Measurements from ENCODE around the gene DNASE2.
"Not testable (repeated sequence)": the region's sequence is repeated elsewhere in the genome, so short reads cannot be mapped to it uniquely, and the experiment has no call there.

DNASE2 gene

DNA sequence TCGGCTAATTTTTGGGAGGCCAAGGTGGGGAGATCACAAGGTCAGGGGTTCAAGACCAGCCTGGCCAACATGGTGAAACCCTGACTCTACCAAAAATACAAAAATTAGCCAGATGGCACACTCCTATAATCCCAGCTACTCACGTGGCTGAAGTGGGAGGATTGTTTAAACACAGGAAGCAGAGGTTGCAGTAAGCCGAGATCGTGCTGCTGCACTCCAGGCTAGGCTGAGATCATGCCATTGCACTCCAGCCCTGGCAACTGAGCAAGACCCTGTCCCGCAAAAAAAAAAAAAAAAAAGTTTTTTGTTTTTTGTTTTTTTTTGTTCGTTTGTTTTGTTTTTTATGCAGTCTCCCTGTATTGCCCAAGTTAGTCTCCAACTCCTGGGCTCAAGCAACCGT lies 21.7 kb downstream of the DNASE2 start:
- DNase-seq, result no peak

DNA sequence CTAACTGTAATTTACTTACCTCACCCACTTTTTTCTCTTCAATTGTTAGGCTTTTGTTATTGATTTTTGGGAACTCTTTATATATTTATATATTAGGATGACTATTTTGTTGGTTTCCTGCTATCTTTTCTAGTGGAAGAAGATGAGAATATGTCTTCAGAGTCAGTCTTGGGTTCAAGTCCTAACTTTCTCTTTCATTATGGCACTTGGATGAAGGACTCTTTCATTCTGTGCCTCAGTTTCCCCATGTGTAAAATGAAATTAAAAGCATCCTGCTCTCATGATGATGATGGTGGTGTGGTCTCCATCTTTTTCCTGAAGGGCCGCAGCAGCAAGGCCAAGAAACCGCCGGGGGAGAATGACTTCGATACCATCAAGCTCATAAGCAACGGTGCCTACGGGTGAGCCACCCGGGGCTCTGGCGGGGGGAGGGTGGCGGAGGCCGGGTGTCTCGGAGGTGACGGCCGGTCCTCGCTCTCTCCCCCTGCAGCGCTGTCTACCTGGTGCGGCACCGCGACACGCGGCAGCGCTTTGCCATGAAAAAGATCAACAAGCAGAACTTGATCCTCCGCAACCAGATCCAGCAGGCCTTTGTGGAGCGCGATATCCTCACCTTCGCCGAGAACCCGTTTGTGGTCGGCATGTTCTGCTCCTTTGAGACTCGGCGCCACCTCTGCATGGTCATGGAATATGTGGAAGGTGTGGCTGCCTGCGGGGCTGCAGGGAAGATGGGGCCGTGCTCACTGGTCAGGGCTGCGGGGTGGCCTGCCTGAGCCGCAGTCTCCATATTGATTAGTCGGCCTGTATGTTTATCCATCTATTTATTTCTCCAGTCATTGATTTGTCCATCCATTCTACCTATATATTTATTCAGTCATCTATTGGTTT lies 23.0 kb downstream of the DNASE2 start:
- DNase-seq, result no peak

DNA sequence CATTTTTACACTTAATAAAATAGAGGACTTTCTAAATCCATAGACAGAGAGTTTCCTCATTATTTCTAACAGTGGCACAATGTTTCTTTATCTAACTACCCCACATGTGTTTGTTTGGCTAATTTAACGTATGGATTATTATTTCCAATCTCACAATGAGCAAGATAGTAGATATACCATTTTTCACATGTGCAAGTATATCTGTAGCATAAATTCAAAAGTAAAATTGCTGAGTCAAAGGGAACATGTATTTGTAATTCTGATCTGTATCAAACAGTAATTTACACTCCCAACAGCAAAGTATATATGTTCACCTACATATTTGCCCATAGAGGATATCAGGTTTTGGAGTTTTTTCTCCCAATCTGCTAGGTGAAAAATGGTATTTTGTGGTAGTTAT lies 24.6 kb downstream of the DNASE2 start:
- DNase-seq, result no peak

DNA sequence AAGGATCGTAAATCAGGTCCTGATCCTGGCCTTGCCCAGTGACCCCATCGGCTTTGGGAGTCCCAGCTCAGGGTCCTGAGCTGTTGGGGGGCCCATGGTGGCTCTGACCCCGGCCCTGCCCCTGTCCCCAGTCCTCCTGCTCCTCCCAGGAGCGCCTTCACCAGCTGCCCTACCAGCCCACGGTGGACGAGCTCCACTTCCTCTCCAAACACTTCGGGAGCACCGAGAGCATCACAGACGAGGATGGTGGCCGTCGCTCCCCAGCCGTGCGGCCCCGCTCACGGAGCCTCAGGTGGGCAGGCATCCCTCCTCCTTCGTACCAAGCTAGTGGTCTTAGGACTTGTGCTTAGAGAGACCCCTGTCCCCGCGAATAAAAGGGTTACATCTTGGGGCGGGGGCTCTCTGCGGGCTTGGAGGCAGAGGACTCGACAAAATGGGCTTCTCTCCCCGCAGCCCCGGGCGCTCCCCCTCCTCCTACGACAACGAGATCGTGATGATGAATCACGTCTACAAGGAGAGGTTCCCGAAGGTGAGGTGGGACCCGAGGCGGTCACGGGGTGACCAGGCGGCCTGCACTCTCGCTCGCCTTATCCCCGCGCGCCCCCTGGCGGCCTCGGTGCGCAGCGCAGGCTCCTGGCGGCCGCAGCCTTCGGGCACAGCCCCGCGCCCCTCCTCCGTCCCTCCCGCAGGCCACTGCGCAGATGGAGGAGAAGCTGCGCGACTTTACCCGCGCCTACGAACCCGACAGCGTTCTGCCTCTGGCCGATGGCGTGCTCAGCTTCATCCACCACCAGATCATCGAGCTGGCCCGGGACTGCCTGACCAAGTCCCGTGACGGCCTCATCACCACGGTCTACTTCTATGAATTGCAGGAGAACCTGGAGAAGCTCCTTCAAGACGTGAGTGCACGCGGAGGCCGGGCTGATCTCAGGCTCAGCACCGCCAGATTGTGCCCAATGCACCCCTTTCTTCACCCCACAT lies 33.8 kb downstream of the DNASE2 start:
- DNase-seq, result peak; percentile 60

DNA sequence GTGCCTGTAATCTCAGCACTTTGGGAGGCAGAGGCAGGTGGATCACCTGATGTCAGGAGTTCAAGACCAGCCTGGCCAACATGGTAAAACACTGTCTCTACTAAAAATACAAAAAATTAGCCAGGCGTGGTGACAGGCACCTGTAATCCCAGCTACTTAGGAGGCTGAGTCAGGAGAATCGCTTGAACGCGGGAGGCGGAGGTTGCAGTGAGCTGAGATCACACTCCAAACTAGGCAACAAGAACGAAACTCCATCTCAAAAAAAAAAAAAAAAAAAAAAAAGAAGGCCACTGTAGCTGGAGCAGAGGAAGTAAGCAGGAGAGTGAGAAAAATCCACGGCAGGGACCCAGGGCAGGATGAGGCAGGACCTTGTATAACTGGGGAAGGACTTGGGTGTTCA lies 34.6 kb downstream of the DNASE2 start:
- not testable (repeated sequence) for DNase-seq

DNA sequence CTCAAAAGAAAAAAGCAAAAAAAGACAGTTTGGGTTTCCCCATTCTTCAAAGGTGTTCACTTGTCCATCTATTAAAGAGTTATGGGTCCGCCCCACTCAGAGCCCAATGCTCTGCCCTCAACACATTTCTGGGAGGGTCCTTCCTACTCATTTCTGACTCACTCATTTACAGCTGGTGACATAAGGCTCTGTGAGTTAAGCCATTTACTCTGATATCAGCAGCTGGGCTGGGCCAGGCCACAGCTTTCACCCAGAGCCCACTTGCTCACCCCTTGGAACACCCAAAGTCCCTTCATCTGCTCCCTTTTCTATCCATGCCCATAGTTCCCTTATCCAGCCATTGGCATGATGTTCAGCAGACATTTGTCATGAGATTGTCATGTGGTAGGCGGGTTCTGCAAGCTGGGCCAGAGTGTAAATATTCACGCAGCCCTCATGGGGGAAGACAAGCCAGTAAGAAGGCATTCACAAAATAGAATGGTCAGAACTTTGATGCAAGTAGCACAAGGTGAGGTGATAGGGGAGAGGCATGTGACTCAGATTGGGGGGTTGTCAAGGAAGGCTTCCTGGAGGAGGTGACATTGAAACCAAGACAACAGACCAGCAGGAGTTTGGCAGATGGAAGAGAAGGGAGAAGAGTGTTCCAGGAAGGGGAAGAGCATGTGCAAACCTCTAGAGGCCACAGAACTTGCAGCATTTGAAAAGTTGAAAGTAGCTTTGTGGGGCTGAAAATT lies 37.1 kb downstream of the DNASE2 start:
- DNase-seq, result no peak

DNA sequence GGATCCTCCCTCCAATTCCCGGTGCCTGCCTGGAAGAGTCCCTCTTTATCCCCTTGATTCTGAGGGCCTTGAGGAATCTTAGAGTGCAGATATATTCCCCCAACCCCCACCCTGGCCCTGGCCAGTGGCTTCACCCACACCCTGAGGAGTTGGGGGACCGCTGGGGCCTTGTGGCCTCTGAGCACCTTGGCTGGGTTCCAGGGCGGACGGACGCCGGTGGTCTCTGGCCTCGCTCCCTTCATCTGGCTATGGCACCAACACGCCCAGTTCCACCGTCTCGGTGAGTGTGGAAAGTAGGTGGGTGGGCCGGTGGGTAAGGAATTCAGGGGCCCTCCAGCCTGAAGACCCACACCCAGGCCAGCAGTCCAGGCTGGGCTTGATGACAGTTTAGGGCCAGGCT lies 37.9 kb downstream of the DNASE2 start:
- DNase-seq, result no peak

DNA sequence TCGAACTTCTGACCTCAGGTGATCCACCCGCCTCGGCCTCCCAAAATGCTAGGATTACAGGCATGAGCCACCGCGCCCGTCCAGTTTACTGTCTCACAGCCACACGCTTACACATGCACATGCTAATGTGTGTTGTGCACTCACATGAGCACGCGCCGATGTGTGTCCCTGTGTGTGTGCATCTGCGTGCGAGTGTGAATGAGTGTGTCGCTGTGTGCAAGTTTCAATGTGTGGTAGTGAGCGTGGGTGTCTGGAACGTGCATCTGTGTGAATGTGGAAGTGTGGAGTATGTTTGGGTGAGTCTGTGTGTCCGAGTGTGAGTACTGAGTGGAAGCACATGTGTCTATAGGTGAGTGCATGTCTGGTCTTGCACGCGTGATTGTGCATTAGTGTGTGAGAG lies 38.7 kb downstream of the DNASE2 start:
- no peak for DNase-seq

DNA sequence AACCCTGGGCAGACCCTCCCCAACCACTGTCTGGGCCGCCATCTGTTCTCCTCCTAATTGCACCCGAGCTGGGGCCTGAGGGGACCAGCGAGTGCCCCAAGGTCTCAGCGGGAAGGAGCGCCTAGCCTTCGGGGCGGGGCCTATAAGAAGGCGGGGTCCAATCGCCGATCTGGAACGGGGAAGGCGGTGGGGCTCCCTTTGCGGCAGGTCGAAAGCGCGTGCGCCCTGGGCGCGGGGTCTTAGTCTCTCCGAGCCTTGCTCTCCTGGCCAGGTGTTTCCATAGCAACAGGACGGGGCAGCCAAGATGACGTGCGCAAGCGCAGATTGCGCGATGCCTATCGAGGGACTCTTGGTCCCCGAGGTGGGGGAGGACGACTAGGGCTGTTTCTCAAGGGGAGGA lies 40.2 kb downstream of the DNASE2 start:
- peak; percentile 80 for DNase-seq

DNA sequence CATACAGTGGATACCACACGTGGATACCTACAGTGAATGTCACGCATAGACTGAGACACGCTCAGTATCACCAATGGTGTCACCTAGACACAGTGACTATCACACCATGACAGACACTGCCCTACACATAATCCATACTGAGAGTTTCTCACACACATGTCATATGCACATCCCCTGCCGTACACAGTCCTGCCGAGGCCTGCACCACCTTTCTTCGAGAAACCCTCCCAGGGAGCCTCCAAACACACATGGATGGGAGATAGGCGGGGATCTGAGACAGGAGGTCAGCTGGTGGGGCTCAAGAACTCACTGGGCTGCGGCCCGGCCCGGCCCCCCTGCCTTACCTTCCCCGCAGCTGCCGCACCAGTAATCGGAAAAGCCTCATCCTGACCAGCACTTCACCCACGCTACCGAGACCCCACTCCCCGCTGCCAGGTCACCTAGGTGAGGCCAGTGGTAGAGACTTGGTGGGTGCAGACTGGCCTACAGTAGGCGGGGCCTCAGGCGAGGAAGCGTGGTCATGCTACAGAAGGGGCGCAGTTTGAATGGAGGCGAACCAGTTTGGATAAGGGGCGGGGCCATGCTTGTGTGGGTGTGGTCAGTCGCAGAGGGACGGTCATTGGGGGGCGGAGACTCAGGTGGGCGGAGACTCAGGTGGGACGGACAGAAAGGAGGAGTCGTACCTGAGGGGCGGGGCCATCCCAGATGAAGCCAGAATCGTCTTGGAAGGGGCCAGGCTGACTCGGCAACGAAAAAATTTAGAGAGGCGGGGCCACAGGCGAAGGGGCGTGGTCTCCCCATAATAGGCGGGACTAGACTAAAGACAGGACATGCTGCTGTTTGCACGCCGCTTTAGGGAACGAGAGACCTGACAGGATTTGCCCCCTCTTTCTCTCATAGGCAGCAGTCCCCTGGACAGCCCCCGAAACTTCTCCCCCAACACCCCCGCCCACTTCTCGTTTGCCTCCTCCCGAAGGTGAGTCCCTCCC lies 40.9 kb downstream of the DNASE2 start:
- peak; percentile 37 for DNase-seq

DNA sequence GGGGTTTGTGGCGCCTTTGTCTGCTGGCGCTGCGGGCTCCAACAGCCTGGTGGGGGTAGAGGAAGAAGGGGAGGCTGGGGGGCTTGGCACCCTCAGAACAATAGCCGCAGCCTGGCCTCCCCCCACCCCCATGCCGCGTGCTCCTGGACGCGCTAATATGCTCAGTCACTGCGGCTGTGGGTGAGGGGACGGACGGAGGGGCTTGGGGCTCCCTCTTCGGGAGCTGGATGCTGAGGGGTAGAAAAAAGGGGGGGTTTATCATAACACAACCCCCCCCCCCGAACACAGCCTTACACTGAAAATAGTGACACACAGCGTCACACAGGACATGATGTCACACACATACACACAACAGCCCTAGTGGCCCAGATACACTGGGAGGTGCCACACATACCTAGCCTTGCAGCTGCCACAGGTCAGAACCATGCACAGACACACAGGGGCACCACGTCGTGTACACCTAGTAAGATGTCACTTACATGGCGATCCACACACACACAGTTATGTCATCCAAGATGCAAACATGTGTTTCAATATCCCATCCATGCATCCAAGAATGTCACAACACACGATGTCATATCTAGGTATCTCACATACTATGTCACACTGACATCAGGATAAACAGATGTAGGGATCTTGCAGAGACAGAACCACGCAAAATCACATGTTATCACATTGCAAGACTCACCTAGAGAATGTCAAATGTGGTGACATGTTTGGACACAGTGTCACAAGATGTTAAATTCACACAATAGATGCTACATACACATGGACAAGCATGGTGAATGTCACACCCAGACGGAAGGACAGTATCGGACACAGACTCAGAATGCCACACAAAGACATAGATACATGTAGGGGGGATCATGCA lies 42.1 kb downstream of the DNASE2 start:
- no peak for DNase-seq

DNA sequence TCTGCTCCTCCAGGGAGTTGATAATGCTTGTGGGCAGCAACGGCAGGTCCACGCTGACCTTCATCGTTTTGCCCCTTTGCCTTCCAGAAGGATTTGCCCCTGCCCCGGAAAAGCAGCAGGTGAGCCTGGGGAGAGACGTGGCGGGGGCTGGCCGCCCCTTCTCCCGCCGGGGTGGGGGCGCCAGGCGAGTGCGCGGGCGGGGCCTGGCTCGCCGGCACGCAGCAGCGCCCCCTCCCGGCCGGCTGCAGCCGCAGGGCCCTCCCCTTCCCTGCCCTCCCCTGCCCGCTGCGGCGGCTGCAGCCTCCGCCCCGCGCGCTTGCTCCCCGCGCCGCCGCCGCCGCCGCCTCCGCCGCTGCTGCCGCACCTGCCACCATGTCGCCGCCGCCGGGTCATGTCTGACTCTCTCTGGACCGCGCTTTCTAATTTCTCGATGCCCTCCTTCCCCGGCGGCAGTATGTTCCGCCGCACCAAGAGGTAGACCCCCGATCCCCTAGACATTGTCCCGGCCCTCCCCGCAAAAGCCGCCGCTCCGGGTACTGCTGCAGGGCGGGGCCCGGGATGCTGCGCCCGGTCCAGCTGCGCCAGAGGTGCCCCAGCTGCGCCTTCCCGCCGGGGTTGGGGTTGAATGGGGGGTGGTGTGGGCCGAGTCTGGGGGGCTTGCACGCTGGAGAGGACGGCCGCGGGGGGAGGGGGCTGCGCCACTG lies 42.9 kb downstream of the DNASE2 start, which contains the start of gene MAST1:
Gene MAST1, plus strand, starts transcription at position 334 of the 704 bp plus-strand sequence. Its CDS starts 58 bp downstream, at position 392.
- DNase-seq, result peak; percentile 10

DNA sequence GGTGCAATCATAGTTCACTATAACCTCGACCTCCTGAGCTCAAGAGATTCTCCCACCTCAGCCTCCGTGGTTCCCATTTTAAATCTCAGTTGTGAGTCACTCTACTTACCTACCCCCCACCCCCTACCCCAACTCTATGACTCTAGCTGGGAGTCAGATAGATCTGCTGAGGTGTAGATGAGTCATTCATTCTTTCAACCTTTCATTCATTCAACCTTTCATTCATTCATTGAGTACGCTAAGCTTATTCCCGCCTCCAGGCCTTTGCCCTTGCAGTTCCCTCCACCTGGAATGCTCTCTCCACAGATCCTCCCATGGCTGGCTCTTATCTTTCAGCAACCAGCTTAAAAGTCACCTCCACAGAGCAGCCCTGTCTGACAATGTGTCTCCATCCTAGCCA lies 44.0 kb downstream of the DNASE2 start:
- no peak for DNase-seq

DNA sequence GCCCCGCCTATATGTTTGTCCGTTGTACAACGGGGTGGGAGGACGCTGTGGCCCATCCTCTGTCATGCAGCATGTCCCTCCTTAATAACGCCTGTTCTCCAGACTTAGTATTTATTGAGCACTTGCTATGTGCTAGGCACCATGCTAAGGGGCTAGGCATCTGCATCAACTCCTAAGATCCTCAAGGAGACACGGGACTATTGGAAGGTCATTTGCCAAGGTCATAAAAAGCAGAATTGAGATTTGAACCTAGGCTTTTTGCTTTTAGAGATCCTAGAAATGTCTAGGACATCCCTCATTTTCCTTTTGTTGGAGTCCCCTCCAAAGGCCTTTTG lies 44.8 kb downstream of the DNASE2 start:
- DNase-seq, result no peak

DNA sequence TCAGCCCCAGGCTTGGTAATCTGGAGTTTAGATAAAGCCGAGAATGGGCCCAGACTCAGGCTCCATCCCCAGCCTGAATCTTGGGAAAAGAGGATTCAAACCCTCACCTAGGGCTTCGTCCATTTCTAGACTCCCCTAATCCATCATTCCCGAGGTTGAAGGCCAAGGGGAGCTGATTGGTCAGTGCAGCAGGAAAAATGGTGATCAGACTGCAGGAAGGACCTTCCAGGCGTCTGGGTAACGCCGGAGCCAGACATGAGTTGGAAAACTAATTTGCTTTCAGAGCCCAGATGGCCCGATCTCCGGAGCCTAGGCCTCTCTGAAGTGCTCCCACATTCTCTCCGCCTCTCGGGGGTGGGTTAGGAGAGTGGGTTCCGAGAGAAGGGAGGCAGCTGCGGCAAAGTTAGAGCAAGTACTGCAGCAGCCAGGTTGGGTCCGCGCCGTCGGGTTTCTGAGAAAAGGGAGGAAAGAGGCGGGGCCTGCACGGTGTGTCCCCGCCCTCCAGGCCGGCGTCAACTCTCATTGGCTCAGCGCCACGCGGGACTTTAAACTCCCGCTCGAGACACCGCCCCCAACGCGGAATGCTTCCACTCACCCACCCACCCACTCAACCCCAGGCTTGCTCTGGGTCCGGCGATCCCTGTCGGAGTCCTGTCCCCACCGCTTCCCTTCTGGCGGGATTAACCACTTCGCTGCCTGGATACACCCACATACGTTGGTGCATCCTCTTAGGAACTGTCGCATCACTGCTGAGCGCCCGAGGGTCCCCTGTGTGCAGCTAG lies 46.1 kb downstream of the DNASE2 start:
- peak; percentile 41 for DNase-seq

DNA sequence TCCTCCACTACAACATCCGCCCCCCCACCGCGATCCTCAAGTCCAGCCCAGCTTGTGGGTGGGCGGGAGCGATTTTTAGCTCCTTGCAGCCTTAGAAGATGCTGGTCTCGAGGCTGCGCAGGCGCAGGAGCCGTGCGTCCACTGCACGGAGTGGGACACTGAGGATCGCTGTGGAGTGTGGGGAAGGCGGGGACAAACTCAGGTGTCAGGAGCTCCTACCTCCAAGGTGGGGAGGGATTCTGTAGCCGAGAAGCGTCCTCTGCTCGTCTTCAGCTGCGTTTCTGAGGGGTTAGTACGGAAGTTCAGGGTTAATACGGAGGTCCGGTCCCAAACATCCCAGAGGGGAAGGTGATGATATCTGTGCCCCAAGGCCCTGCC lies 46.7 kb downstream of the DNASE2 start, which contains the start of gene RTBDN:
Gene RTBDN, minus strand, starts transcription at position 14 of the 378 bp plus-strand sequence. CDS start 4,600 bp downstream, outside the sequence.
- DNase-seq, result no peak

DNA sequence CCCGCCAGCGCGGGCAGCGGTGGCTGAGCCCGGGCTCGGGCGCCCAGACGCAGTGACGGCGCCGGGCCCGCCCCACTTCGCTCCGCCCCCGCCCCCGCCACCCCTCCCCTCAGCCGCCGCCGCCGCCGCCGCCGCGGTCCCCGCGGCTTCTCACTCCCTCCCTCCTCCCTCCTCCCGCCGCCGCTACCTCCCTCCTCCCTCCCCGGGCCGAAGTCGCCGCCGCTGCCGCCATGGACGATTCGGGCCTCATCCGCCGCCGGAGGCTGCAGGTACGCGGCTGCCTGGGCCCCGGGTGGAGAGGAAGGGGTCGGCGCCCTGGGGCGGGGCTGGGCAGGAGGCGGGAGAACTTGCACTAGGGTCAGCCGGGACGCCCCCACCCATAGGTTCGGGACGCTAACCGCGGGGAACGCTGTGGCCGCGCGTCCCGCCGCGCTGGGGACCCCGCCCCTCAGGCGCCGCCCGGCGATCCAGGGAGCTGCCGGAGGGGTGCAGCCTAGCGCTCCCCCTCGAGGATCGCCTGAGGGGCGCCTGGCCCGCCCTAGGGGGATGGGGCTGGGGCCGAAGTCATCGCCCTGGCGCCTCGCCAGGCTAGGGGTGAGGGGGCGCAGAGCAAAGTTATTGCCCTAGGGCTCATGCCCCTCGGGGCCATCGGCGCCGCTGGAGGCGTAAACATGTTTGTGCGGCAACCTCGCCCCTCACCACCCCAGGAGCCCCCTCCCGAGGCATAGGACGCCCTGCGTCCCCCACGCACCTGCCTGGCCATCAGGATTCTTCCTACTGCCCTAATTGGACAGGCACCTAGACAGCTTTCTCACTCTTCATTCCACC lies 47.3 kb downstream of the DNASE2 start:
- peak; percentile 37 for DNase-seq

DNA sequence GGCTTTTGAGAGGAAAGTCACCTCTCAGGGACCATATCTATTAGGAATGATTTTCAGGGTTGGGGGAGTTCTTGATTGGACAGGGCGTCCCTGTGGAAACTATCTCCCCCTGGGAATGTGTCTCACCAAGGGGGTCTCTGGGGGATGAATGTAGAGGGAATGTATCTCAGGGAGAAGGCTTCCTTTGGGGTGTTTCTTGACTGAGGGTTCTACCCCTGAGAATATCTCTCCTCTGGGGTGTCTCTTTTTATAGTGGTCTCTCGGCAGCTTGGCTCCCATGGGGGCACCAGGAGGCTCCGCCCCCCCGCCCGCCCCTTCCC lies 47.9 kb downstream of the DNASE2 start:
- DNase-seq, result no peak

Measured in NCI-H2227 treated with DMSO at 0.1 percent for 48 hours (cell line).